Measurements from ENCODE around the gene LMCD1. TPM values are rescaled to one million over a fixed set of nuclear protein-coding genes. Genes with fewer than 3 reads are reported as not detected.
A peak's percentile ranks its signal among the peaks of the same experiment; 100 is the strongest.

The LMCD1 gene
- total RNA-seq, 1 experiment from 2014 or later: 31.8 TPM

GRCh38 chr3:8482960-8483665 lies 18.5 kb upstream of the LMCD1 start:
- DNase-seq (ENCODE audit: low read depth): peak; percentile 98

- no peak for DNase-seq (ENCODE audit: low read depth)
These were observed 17.0 kb upstream of the LMCD1 start for GRCh38 chr3:8484409-8485140.

- DNase-seq (ENCODE audit: low read depth): no peak
These were observed 16.3 kb upstream of the LMCD1 start for GRCh38 chr3:8485141-8485870.

GRCh38 chr3:8485943-8486342 lies 15.7 kb upstream of the LMCD1 start:
- DNase-seq (ENCODE audit: low read depth): no peak

- no peak for DNase-seq (ENCODE audit: low read depth)
These were observed 15.2 kb upstream of the LMCD1 start for GRCh38 chr3:8486434-8486833.

GRCh38 chr3:8486936-8487335 lies 14.7 kb upstream of the LMCD1 start:
- DNase-seq (ENCODE audit: low read depth): no peak

GRCh38 chr3:8488411-8488810 lies 13.2 kb upstream of the LMCD1 start:
- DNase-seq (ENCODE audit: low read depth): peak; percentile 49

GRCh38 chr3:8488877-8489276 lies 12.7 kb upstream of the LMCD1 start:
- DNase-seq (ENCODE audit: low read depth): no peak

GRCh38 chr3:8489278-8489792 lies 12.3 kb upstream of the LMCD1 start:
- peak; percentile 65 for DNase-seq (ENCODE audit: low read depth)

GRCh38 chr3:8490079-8490552 lies 11.5 kb upstream of the LMCD1 start:
- DNase-seq (ENCODE audit: low read depth): peak; percentile 87

- DNase-seq (ENCODE audit: low read depth): no peak
These were observed 10.1 kb upstream of the LMCD1 start for GRCh38 chr3:8491271-8492144.

- peak; percentile 91 for DNase-seq (ENCODE audit: low read depth)
These were observed 8.7 kb upstream of the LMCD1 start for GRCh38 chr3:8492744-8493511.

GRCh38 chr3:8493744-8494143 lies 7.9 kb upstream of the LMCD1 start:
- no peak for DNase-seq (ENCODE audit: low read depth)

GRCh38 chr3:8494327-8494726 lies 7.3 kb upstream of the LMCD1 start:
- DNase-seq (ENCODE audit: low read depth): no peak

- peak; percentile 66 for DNase-seq (ENCODE audit: low read depth)
These were observed 4.0 kb upstream of the LMCD1 start for GRCh38 chr3:8497582-8497981.

- peak; percentile 51 for DNase-seq (ENCODE audit: low read depth)
These were observed 2.4 kb upstream of the LMCD1 start for GRCh38 chr3:8499181-8499611.

- DNase-seq (ENCODE audit: low read depth): peak; percentile 45
These were observed 1.2 kb upstream of the LMCD1 start for GRCh38 chr3:8500319-8500988.

- DNase-seq (ENCODE audit: low read depth): no peak
These were observed 643 bp upstream of the LMCD1 start for GRCh38 chr3:8500989-8501370.

GRCh38 chr3:8503461-8503860 lies 1.8 kb downstream of the LMCD1 start:
- no peak for DNase-seq (ENCODE audit: low read depth)

Measured in RPMI7951 (cell line).